GM19463 (cell line): ENCODE measurements around the gene ITM2C.
A peak's percentile ranks its signal among the peaks of the same experiment; 100 is the strongest.

ENCODE experiments used
- ATAC-seq: cut with Tn5 transposase; IDR thresholded peaks from one replicate; pipeline ENCODE4 v1.9.1; 2021; ENCODE audit warnings: mild to moderate bottlenecking, moderate library complexity; ENCODE audit not compliant: unreplicated experiment

Gene ITM2C

GRCh38 chr2:230864605-230865306 lies at the start of gene ITM2C:
Gene ITM2C, plus strand, starts transcription at chr2:230864942. Its CDS starts 84 bp downstream, at chr2:230865026.
- ATAC-seq, result peak; percentile 70

- ATAC-seq, result no peak
Observed at GRCh38 chr2:230815088-230815487, 49.7 kb upstream of the ITM2C start.

GRCh38 chr2:230816735-230817134 lies 48.0 kb upstream of the ITM2C start:
- no peak for ATAC-seq

- no peak for ATAC-seq
Observed at GRCh38 chr2:230819433-230819832, 45.3 kb upstream of the ITM2C start.

GRCh38 chr2:230821261-230821990 lies 43.3 kb upstream of the ITM2C start:
- no peak for ATAC-seq

- ATAC-seq, result no peak
Observed at GRCh38 chr2:230821991-230822520, 42.7 kb upstream of the ITM2C start.

- ATAC-seq, result no peak
Observed at GRCh38 chr2:230823264-230823964, 41.3 kb upstream of the ITM2C start.

- peak; percentile 70 for ATAC-seq
Observed at GRCh38 chr2:230824406-230824978, 40.2 kb upstream of the ITM2C start.

GRCh38 chr2:230825354-230825753 lies 39.4 kb upstream of the ITM2C start:
- no peak for ATAC-seq

- no peak for ATAC-seq
Observed at GRCh38 chr2:230827774-230828271, 36.9 kb upstream of the ITM2C start.

GRCh38 chr2:230828272-230828961 lies 36.3 kb upstream of the ITM2C start:
- ATAC-seq, result peak; percentile 59

GRCh38 chr2:230829293-230829692 lies 35.4 kb upstream of the ITM2C start:
- ATAC-seq, result no peak

GRCh38 chr2:230829959-230830358 lies 34.8 kb upstream of the ITM2C start:
- no peak for ATAC-seq

GRCh38 chr2:230830428-230830827 lies 34.3 kb upstream of the ITM2C start:
- ATAC-seq, result no peak

GRCh38 chr2:230840301-230840700 lies 24.4 kb upstream of the ITM2C start:
- ATAC-seq, result no peak

GRCh38 chr2:230842473-230842872 lies 22.3 kb upstream of the ITM2C start:
- ATAC-seq, result no peak

- no peak for ATAC-seq
Observed at GRCh38 chr2:230843132-230843531, 21.6 kb upstream of the ITM2C start.

GRCh38 chr2:230846360-230846759 lies 18.4 kb upstream of the ITM2C start:
- ATAC-seq, result no peak

GRCh38 chr2:230847883-230848388 lies 16.8 kb upstream of the ITM2C start:
- ATAC-seq, result peak; percentile 93
